Caco-2 (cell line): Measurements from ENCODE around the gene PIGO. TPM values are rescaled to one million over a fixed set of nuclear protein-coding genes. Genes with fewer than 3 reads are reported as not detected.

Experiments
- BruUV-seq: library from RNA; stranded (reverse); fragments of 400-500 nt; replicated peaks from 2 replicates; lab custom pipeline; 2021; lab: Mats Ljungman, UMichigan
- CTCF ChIA-PET: fragments of 300-600 bp; sonication (Branson Sonifier 250); formaldehyde crosslinking; loops from one replicate; lab custom pipeline; 2022; ENCODE audit warnings: antibody characterized with exemption; lab: Charles Lee
- POLR2A ChIA-PET: fragments of 300-600 bp; sonication (Branson Sonifier 250); formaldehyde crosslinking; loops from one replicate; lab custom pipeline; 2022; ENCODE audit warnings: antibody characterized with exemption; lab: Charles Lee
- DNase-seq, 2 experiments: peaks; one replicate each; pipeline versions ENCODE4 v3.0.0 to v3.0.0-alpha.2; 2020 to 2022
- H3K27me3 ChIP-seq: replicated peaks from 2 replicates; pipeline ENCODE4 v1.6.0; 2011; ENCODE audit warnings: low read length; ENCODE audit not compliant: control insufficient read depth, insufficient read depth
- H3K36me3 ChIP-seq: 2 replicates; pipeline ENCODE4 v1.5.1; 2011; ENCODE audit warnings: low read length; ENCODE audit not compliant: control insufficient read depth, insufficient read depth
- H3K4me1 ChIP-seq: fragments of 250-450 bp; sonication (Bioruptor Pico); 2 replicates; pipeline ENCODE4 v1.5.1; 2020; ENCODE audit warnings: mild to moderate bottlenecking
- H3K4me3 ChIP-seq: 2 replicates; pipeline ENCODE4 v1.5.1; 2011; ENCODE audit warnings: low read depth, mild to moderate bottlenecking, control low read depth, low read length
- H3K9me3 ChIP-seq: fragments of 250-450 bp; sonication (Bioruptor Pico); 2 replicates; pipeline ENCODE4 v1.5.1; 2020; ENCODE audit warnings: mild to moderate bottlenecking, moderate library complexity
- H3K27ac Mint-ChIP-seq: one replicate; pipeline ENCODE4 v1.8.0; 2022; ENCODE audit warnings: mixed read lengths; ENCODE audit not compliant: unreplicated experiment
- H3K27me3 Mint-ChIP-seq: one replicate; pipeline ENCODE4 v1.8.0; 2022; ENCODE audit warnings: mixed read lengths; ENCODE audit not compliant: insufficient read depth, unreplicated experiment
- H3K36me3 Mint-ChIP-seq: one replicate; pipeline ENCODE4 v1.8.0; 2022; ENCODE audit warnings: mild to moderate bottlenecking, mixed read lengths; ENCODE audit not compliant: insufficient read depth, unreplicated experiment
- H3K4me1 Mint-ChIP-seq: one replicate; pipeline ENCODE4 v1.8.0; 2022; ENCODE audit warnings: low read depth, mixed read lengths; ENCODE audit not compliant: unreplicated experiment
- H3K4me3 Mint-ChIP-seq: one replicate; pipeline ENCODE4 v1.8.0; 2022; ENCODE audit warnings: mild to moderate bottlenecking, moderate library complexity, mixed read lengths; ENCODE audit not compliant: unreplicated experiment
- H3K9me3 Mint-ChIP-seq: one replicate; pipeline ENCODE4 v1.8.0; 2022; ENCODE audit warnings: mixed read lengths; ENCODE audit not compliant: unreplicated experiment
- intact Hi-C: fragments of 100-400 bp; cut with micrococcal nuclease; formaldehyde crosslinking; loops from one replicate; pipeline ENCODE4 v1.10.0; 2022; ENCODE audit not compliant: unreplicated experiment
- total RNA-seq: library from RNA; stranded (reverse); gene quantifications from 2 replicates; pipeline ENCODE4 v1.2.3, GENCODE V29; 2022
- TF ChIP-seq, protein P1 (sequence below), 2 experiments: fragments of 200-600 bp in 1 of 2; IDR thresholded peaks; 1 replicate in 1 of 2; 2 replicates in 1 of 2; pipeline versions ENCODE4 v1.5.1 to v1.8.0; 2011 to 2022; ENCODE audit warnings: antibody characterized with exemption in 1 of 2, control low read depth in 1 of 2, inconsistent platforms in 1 of 2, low read depth in 1 of 2, low read length in 1 of 2, mild to moderate bottlenecking in 1 of 2, moderate library complexity in 1 of 2; ENCODE audit not compliant: insufficient read depth in 1 of 2, severe bottlenecking in 1 of 2, unreplicated experiment in 1 of 2

PIGO gene
- total RNA-seq, 1 experiment from 2014 or later: 38.7 TPM

DNA sequence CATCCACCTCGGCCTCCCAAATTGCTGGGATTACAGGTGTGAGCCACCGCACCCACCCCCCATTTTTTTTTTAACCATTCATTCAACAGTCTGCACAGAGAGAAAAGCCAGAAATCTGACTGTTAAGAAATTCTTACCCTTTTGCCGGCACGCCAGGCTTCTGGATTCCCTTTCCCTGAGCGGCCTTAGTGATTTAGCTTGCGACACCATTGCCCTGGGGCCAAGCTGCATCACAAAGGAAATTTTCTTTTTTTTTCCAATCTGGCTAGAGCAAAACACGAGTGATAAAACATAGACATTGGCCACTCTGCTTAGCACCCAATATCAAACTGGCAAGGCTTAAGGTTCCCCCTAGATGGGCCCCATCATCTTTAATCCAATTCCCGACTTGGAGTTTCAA, 40.5 kb upstream of the PIGO start:
- CTCF ChIA-PET: interaction anchor here (0.6 kb wide), 1 partner anchor 353 kb away, joined by 3 read pairs; the partner anchor contains the start of gene RUSC2
- no peak overlapping the region for H3K4me3 Mint-ChIP-seq

DNA sequence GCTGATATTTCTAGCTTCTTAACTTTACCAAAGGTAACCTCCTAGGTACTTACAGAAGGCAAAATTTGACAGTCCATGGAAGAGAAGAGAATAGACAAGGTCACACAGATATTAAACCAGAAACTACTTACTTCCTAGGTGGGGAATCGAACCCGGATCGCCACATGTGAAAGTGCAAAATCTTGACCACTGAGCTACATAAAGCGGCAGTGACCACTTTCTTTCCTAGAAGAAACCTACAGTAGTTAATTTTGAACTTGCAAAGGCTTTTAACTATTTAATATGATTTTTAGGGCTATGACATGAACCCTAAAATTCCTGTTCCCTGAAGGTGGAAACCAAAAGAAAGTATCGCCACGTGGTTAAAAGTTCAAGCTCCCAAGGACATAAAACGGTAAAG, 39.6 kb upstream of the PIGO start:
- no peak for DNase-seq
- no peak overlapping the region for H3K4me3 ChIP-seq
- TF ChIP-seq, protein P1, sequence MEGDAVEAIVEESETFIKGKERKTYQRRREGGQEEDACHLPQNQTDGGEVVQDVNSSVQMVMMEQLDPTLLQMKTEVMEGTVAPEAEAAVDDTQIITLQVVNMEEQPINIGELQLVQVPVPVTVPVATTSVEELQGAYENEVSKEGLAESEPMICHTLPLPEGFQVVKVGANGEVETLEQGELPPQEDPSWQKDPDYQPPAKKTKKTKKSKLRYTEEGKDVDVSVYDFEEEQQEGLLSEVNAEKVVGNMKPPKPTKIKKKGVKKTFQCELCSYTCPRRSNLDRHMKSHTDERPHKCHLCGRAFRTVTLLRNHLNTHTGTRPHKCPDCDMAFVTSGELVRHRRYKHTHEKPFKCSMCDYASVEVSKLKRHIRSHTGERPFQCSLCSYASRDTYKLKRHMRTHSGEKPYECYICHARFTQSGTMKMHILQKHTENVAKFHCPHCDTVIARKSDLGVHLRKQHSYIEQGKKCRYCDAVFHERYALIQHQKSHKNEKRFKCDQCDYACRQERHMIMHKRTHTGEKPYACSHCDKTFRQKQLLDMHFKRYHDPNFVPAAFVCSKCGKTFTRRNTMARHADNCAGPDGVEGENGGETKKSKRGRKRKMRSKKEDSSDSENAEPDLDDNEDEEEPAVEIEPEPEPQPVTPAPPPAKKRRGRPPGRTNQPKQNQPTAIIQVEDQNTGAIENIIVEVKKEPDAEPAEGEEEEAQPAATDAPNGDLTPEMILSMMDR (IDR thresholded peaks at IDR 0.05; ENCODE audit: insufficient read depth in 1 of 2, low read depth in 1 of 2, low read length in 1 of 2, severe bottlenecking in 1 of 2, unreplicated experiment in 1 of 2): no peak
- BruUV-seq: no TSS peak
- H3K27me3 ChIP-seq: no peaks in the 10 kb centered on the region
- Mint-ChIP-seq H3K27ac (no peak overlapping the region), H3K4me1 (no peaks in the 10 kb centered on the region), H3K4me3 (no peak overlapping the region), H3K36me3 (no peaks in the 10 kb centered on the region), H3K9me3 (no peaks in the 10 kb centered on the region), H3K27me3 (no peaks in the 10 kb centered on the region)
- ChIA-PET POLR2A (no interaction called here), CTCF (no interaction called here)
- no peaks in the 10 kb centered on the region for H3K4me1 ChIP-seq
- no peaks in the 10 kb centered on the region for H3K36me3 ChIP-seq
- intact Hi-C loops: no loop called here
- no peaks in the 10 kb centered on the region for H3K9me3 ChIP-seq

More for the DNA sequence above, 40.5 kb upstream of the PIGO start:
- no peaks in the 10 kb centered on the region for H3K36me3 Mint-ChIP-seq
- no peak overlapping the region for H3K4me3 ChIP-seq
- no peaks in the 10 kb centered on the region for H3K27me3 ChIP-seq
- H3K4me1 ChIP-seq: no peaks in the 10 kb centered on the region
- no peaks in the 10 kb centered on the region for H3K36me3 ChIP-seq
- H3K9me3 ChIP-seq: peaks cover 8% of the 10 kb centered on the region; the same call in 1 of the 2 replicates
- intact Hi-C loops: no loop called here
- H3K27ac Mint-ChIP-seq: no peak overlapping the region
- DNase-seq: no peak
- POLR2A ChIA-PET: no interaction called here
- no peaks in the 10 kb centered on the region for H3K9me3 Mint-ChIP-seq
- no peaks in the 10 kb centered on the region for H3K27me3 Mint-ChIP-seq
- TF ChIP-seq, protein P1 (IDR thresholded peaks at IDR 0.05; ENCODE audit: insufficient read depth in 1 of 2, low read depth in 1 of 2, low read length in 1 of 2, severe bottlenecking in 1 of 2, unreplicated experiment in 1 of 2): no peak
- no peaks in the 10 kb centered on the region for H3K4me1 Mint-ChIP-seq
- BruUV-seq: no TSS peak

DNA sequence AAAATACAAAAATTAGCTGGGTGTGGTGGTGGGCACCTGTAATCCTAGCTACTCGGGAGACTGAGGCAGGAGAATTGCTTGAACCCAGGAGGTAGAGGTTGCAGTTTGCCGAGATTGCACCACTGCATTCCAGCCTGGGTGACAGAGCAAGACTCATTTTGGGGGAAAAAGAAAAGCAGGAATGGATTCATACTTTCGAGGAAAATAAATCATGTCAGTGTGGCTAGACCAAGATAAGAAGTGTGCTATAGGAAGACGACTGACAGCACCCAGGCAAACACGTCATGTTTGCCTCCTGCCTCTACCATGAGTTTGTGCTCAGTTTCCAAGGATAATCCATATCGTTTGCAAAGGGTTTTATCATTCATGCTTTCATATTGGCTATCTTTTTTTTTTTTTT, 38.5 kb upstream of the PIGO start:
- no peaks in the 10 kb centered on the region for H3K27me3 Mint-ChIP-seq
- H3K4me1 ChIP-seq: no peaks in the 10 kb centered on the region

More for the DNA sequence above, 38.5 kb upstream of the PIGO start:
- Mint-ChIP-seq H3K27ac (no peak overlapping the region), H3K36me3 (no peaks in the 10 kb centered on the region), H3K4me1 (no peaks in the 10 kb centered on the region), H3K9me3 (no peaks in the 10 kb centered on the region), H3K4me3 (no peak overlapping the region)
- TF ChIP-seq, protein P1 (IDR thresholded peaks at IDR 0.05; ENCODE audit: insufficient read depth in 1 of 2, low read depth in 1 of 2, low read length in 1 of 2, severe bottlenecking in 1 of 2, unreplicated experiment in 1 of 2): no peak
- POLR2A ChIA-PET: no interaction called here
- no peak for DNase-seq
- intact Hi-C loops: no loop called here
- Histone ChIP-seq H3K27me3 (no peaks in the 10 kb centered on the region), H3K9me3 (peaks cover 4% of the 10 kb centered on the region; the same call in 1 of the 2 replicates), H3K36me3 (no peaks in the 10 kb centered on the region), H3K4me3 (no peak overlapping the region)
- BruUV-seq: no TSS peak
- CTCF ChIA-PET: no interaction called here
